Measurements from ENCODE around the gene OSBPL10. TPM values are rescaled to one million over a fixed set of nuclear protein-coding genes. Genes with fewer than 3 reads are reported as not detected.

Gene OSBPL10
- total RNA-seq, 4 donors from 2014 or later = 20.4 to 44.4 (median 30.2) TPM

DNA sequence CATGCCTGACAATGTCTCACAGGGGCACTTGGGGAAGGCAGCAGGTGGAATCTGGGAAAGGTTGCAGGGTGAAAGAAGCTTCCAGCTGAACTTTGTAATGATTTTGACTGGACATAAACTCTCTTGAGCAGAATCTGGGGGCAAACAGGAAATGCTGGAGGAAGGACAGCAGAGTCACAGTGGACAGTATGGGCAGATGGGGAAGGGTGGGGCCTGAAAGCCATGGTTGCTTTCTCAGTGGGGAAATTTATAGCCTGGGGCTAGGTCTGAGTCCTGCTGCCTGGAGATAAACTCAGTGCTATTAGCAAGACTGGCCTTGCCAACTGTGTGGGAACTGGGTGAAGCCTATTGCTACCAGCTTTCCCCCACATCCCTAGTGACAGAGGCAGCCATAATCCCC is 203.2 kb downstream of the OSBPL10 start:
- no peak overlapping the region for H3K4me3 ChIP-seq (ENCODE audit: low read depth, poor library complexity, severe bottlenecking)
- TF ChIP-seq, protein P1, sequence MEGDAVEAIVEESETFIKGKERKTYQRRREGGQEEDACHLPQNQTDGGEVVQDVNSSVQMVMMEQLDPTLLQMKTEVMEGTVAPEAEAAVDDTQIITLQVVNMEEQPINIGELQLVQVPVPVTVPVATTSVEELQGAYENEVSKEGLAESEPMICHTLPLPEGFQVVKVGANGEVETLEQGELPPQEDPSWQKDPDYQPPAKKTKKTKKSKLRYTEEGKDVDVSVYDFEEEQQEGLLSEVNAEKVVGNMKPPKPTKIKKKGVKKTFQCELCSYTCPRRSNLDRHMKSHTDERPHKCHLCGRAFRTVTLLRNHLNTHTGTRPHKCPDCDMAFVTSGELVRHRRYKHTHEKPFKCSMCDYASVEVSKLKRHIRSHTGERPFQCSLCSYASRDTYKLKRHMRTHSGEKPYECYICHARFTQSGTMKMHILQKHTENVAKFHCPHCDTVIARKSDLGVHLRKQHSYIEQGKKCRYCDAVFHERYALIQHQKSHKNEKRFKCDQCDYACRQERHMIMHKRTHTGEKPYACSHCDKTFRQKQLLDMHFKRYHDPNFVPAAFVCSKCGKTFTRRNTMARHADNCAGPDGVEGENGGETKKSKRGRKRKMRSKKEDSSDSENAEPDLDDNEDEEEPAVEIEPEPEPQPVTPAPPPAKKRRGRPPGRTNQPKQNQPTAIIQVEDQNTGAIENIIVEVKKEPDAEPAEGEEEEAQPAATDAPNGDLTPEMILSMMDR (IDR thresholded peaks at IDR 0.05) = no peak
- TF ChIP-seq POLR2A (IDR thresholded peaks at IDR 0.05) = no peak
- intact Hi-C loops (cut with DNase I; ENCODE audit: low total_unique reads) = no loop called here
- no peak for DNase-seq (ENCODE audit: low spot score in 2 of 2)

DNA sequence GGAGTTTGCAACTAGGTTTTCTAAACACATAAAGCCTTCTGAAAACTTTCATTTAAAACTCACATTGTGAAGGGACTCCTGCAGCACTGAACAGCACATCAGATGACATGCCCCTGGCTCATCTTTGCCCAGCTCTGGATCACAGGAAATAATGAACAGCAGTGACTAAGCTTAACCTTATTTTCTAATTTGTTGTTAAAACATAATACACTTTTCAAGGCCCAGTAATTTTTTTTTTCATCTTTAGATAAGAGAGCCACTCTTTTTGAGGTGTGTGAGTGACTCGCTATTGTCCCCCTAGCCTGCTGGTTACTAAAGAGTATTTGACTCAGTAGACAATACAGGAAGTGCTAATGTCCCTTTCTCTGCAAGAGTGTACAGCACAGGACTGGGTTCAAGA is 204.0 kb downstream of the OSBPL10 start:
- TF ChIP-seq POLR2A (IDR thresholded peaks at IDR 0.05) = no peak
- TF ChIP-seq, protein P1 (IDR thresholded peaks at IDR 0.05) = no peak
- intact Hi-C loops (cut with DNase I; ENCODE audit: low total_unique reads) = no loop called here
- 91 to 100% methylated on average over 1 of the region's 1 CpG for WGBS, 2 donors
- H3K4me3 ChIP-seq (ENCODE audit: low read depth, poor library complexity, severe bottlenecking) = no peak overlapping the region
- no peak for DNase-seq (ENCODE audit: low spot score in 2 of 2)

DNA sequence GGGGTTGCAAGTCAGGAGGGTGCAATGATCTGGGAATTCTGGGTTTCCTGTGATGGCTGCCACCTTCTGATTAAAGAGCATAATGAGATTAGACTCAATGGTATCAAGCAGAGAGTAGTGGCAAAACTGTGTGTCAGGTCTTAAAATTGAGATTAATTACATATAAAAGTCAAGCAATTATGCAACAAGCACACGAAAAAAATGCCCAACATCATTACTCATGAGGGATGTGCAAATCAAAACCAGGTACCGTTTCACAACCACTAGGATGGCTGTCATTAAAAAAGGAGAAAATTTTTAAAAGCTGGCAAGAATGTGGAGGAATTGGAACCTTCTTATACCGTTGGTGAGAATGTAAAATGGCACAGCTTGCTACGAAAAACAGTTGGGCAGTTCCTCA is 205.0 kb downstream of the OSBPL10 start:
- intact Hi-C loops (cut with DNase I; ENCODE audit: low total_unique reads) = no loop called here
- TF ChIP-seq POLR2A (IDR thresholded peaks at IDR 0.05) = no peak
- TF ChIP-seq, protein P1 (IDR thresholded peaks at IDR 0.05) = no peak
- H3K4me3 ChIP-seq (ENCODE audit: low read depth, poor library complexity, severe bottlenecking) = no peak overlapping the region
- whole genome bisulfite sequencing, 2 donors = 68 to 69% methylated on average over 4 of the region's 4 CpGs
- DNase-seq (ENCODE audit: low spot score in 2 of 2) = no peak

DNA sequence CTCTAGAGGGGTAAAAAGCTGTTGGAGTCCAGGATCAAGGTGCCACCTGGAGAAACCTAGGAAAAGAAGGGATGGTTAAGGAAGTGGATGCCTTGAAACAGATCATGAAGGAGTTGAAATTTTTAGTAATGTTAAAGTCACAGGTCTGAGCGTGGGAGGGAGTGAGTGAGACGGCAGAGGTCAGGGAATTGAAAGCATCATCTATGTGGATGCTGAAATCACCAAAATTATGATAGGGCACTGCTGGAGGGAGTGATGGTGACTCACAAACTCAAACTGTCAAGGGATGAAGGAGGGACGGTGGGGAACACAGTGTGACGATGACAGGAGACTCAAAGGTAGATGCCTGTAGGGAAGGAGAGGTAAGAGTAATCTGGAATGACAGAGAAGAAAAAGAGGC is 205.7 kb downstream of the OSBPL10 start:
- no peak for TF ChIP-seq POLR2A (IDR thresholded peaks at IDR 0.05)
- TF ChIP-seq, protein P1 (IDR thresholded peaks at IDR 0.05) = no peak
- 96 to 99% methylated on average over 4 of the region's 4 CpGs for WGBS, 2 donors
- no peak for DNase-seq (ENCODE audit: low spot score in 2 of 2)
- intact Hi-C loops (cut with DNase I; ENCODE audit: low total_unique reads) = no loop called here
- H3K4me3 ChIP-seq (ENCODE audit: low read depth, poor library complexity, severe bottlenecking) = no peak overlapping the region

DNA sequence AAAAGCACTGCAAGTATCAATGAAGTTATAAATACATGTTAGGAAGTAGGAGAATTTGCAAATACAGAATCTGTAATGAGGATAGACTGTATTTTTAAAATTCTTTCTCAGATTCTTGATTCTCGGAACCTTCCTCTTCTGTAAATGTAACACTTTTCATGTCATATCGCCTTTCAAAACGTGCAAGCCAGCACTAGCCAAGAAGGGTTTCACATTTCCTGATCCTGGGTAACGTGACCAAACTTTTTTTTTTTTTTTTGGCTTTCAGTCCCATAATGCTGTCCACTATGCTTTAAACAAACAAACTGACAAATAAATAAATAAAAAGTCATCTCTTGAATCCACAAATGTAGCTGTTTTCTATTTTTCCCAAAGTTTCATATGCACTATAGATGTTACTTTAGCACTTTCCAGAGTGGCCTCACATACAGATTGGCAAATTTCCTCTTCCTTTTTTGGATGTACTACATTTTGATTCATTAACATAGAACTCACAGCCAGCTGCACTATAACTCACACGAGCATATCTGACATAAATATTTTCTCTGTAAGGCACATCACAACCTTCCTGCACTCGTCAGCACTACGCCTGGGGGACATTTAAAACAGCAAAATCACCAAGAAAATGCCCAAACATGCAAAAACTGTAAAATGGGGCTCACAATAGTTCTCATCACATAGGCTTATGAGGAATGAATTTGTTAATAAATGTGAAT is 208.1 kb downstream of the OSBPL10 start:
- intact Hi-C loops (cut with DNase I; ENCODE audit: low total_unique reads) = no loop called here
- 72 to 76% methylated on average over 7 of the region's 7 CpGs for WGBS, 2 donors
- no peak overlapping the region for H3K4me3 ChIP-seq (ENCODE audit: low read depth, poor library complexity, severe bottlenecking)
- no peak for DNase-seq (ENCODE audit: low spot score in 2 of 2)
- no peak for TF ChIP-seq POLR2A (IDR thresholded peaks at IDR 0.05)
- TF ChIP-seq, protein P1 (IDR thresholded peaks at IDR 0.05) = no peak

DNA sequence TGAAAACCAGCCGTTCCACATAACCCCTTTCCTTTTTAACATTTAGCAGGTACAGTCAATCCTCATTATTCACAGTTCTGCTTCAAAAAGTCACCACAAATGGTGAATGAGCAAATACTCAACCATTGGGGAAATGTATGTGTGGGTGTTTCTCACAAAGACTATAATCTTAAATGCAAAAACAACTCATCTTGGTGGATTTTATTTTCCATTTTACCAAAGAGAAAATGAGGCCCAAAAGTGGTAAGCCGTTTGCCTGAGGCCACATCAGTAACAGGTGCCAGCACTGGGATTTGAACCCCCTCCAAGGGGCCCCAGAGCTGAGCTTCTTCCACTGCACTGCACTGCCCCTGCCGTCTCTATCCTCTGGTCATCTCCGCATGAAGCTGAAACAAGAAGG is 208.8 kb downstream of the OSBPL10 start:
- TF ChIP-seq, protein P1 (IDR thresholded peaks at IDR 0.05) = no peak
- TF ChIP-seq POLR2A (IDR thresholded peaks at IDR 0.05) = no peak
- WGBS, 2 donors = 89% methylated on average over 4 of the region's 4 CpGs
- intact Hi-C loops (cut with DNase I; ENCODE audit: low total_unique reads) = no loop called here
- H3K4me3 ChIP-seq (ENCODE audit: low read depth, poor library complexity, severe bottlenecking) = no peak overlapping the region
- no peak for DNase-seq (ENCODE audit: low spot score in 2 of 2)

All from lower leg skin (tissue), 4 donors.